Nephron progenitor cell (in vitro differentiated cells): ENCODE results near the gene FHDC1.
A peak's percentile ranks its signal among the peaks of the same experiment; 100 is the strongest.

ENCODE experiments used
- DNase-seq: peaks from one replicate; pipeline ENCODE4 v3.0.0; 2021
- H3K27ac Mint-ChIP-seq: 2 replicates; pipeline ENCODE4 v1.8.0; 2021; ENCODE audit warnings: mild to moderate bottlenecking, moderate library complexity, mixed read lengths
- H3K27me3 Mint-ChIP-seq: 2 replicates; pipeline ENCODE4 v1.8.0; 2021; ENCODE audit warnings: mild to moderate bottlenecking, low read depth, mixed read lengths; ENCODE audit not compliant: poor library complexity
- H3K36me3 Mint-ChIP-seq: 2 replicates; pipeline ENCODE4 v1.8.0; 2021; ENCODE audit warnings: low read depth, mixed read lengths
- H3K4me1 Mint-ChIP-seq: 2 replicates; pipeline ENCODE4 v1.8.0; 2021; ENCODE audit warnings: mixed read lengths
- H3K4me3 Mint-ChIP-seq: 2 replicates; pipeline ENCODE4 v1.8.0; 2021; ENCODE audit warnings: mild to moderate bottlenecking, moderate library complexity, mixed read lengths
- H3K9me3 Mint-ChIP-seq: 2 replicates; pipeline ENCODE4 v1.8.0; 2021; ENCODE audit warnings: mild to moderate bottlenecking, moderate library complexity, mixed read lengths
- TF ChIP-seq, protein P1 (sequence below): fragments of 200-600 bp; sonication (generic); IDR thresholded peaks from 2 replicates; pipeline ENCODE4 v1.5.0; 2021; ENCODE audit warnings: antibody characterized with exemption

FHDC1 gene

DNA sequence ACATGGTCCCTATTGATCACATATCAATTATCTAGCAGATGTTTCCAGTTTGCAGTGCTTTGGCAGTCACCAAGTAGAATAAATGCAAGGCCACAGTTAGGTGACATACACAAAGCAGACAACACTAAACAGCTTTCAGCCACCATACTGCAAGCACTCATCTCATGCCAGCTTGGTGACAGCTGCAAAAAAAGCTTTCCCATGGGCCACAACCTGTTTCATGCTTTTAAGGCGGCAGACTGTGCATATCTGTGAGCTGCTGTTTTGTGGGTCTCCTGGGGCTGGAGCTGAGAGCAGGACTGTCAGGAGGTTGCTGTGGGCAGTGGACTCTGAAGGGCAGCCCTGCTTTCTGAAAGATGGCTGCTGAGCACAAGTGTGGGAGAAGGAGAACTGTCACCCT lies 82.6 kb downstream of the FHDC1 start:
- DNase-seq, result no peak
- peaks cover 11% of the 10 kb centered on the region for H3K27me3 Mint-ChIP-seq
- H3K27ac Mint-ChIP-seq, result no peak overlapping the region
- no peak overlapping the region for H3K4me3 Mint-ChIP-seq
- peaks cover 14% of the 10 kb centered on the region for H3K9me3 Mint-ChIP-seq
- no peaks in the 10 kb centered on the region for H3K36me3 Mint-ChIP-seq
- TF ChIP-seq, protein P1, sequence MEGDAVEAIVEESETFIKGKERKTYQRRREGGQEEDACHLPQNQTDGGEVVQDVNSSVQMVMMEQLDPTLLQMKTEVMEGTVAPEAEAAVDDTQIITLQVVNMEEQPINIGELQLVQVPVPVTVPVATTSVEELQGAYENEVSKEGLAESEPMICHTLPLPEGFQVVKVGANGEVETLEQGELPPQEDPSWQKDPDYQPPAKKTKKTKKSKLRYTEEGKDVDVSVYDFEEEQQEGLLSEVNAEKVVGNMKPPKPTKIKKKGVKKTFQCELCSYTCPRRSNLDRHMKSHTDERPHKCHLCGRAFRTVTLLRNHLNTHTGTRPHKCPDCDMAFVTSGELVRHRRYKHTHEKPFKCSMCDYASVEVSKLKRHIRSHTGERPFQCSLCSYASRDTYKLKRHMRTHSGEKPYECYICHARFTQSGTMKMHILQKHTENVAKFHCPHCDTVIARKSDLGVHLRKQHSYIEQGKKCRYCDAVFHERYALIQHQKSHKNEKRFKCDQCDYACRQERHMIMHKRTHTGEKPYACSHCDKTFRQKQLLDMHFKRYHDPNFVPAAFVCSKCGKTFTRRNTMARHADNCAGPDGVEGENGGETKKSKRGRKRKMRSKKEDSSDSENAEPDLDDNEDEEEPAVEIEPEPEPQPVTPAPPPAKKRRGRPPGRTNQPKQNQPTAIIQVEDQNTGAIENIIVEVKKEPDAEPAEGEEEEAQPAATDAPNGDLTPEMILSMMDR, result no peak
- peaks cover 15% of the 10 kb centered on the region for H3K4me1 Mint-ChIP-seq

DNA sequence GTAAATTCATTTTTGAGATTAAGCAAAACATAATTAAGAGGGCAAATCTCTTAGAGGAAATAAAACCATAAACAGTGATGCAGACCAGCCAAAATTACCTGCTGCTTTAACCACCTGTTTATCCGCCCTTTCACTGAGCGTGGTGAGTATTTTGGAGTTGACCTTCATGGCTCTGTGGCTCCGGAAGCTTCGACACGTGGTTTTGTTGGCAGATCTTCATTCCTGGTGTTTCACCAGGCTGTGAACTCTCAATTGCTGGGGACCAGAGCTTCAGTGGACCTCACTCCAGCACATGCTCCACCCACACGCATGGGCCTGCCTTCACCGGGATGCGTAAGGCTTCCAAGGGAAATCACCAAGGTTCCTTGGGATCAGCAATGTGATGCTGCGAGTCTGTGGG lies 83.8 kb downstream of the FHDC1 start:
- Mint-ChIP-seq H3K27ac (no peak overlapping the region), H3K27me3 (peaks cover 14% of the 10 kb centered on the region), H3K9me3 (peaks cover 14% of the 10 kb centered on the region), H3K4me3 (no peak overlapping the region), H3K36me3 (no peaks in the 10 kb centered on the region), H3K4me1 (peaks cover 27% of the 10 kb centered on the region)
- TF ChIP-seq, protein P1, result no peak
- no peak for DNase-seq

DNA sequence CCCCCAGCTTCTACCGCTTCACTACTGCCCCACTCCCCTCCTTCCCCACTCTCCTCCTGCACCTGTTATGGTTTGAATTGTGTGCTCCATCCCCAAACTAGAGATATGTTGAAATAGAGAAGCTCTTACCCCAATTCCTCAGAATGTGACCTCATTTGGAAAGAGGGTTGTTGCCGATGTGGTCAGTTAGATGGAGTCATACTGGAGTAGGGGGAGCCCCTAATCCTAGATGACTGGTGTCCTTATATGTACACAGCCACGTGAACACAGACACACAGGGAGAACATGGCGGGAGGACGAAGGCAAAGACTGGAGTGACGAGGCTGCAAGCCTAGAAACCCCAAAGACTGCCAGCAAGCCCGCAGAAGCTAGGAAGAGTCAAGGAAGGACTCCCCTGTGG lies 84.3 kb downstream of the FHDC1 start:
- TF ChIP-seq, protein P1, result no peak
- Mint-ChIP-seq H3K4me3 (no peak overlapping the region), H3K9me3 (peaks cover 14% of the 10 kb centered on the region)

DNA sequence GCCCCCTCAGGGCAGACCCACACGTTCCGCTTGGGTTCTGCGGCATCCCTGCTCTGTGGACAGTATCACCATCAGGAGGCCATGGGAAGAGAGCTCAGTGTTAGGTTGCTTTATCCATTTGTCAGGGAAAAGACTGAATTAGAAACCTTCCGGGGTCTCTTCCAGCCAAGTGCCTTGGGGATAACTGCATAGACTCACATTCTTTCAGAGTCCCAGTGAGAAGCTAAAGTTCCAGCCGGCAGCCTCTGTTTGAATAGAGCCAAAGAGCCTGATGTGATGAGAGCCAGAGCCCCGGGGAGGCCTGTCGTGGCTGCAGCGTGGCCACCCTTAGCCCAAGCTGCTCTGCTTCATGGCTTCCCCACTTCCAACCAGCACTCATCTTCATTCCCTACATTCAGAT lies 85.2 kb downstream of the FHDC1 start:
- Mint-ChIP-seq H3K4me3 (no peak overlapping the region), H3K27ac (peak overlapping the region; percentile 73), H3K36me3 (no peaks in the 10 kb centered on the region)

More for the DNA sequence above, 84.3 kb downstream of the FHDC1 start:
- Mint-ChIP-seq H3K27me3 (peaks cover 14% of the 10 kb centered on the region), H3K27ac (no peak overlapping the region), H3K4me1 (peaks cover 27% of the 10 kb centered on the region), H3K36me3 (no peaks in the 10 kb centered on the region)
- no peak for DNase-seq

DNA sequence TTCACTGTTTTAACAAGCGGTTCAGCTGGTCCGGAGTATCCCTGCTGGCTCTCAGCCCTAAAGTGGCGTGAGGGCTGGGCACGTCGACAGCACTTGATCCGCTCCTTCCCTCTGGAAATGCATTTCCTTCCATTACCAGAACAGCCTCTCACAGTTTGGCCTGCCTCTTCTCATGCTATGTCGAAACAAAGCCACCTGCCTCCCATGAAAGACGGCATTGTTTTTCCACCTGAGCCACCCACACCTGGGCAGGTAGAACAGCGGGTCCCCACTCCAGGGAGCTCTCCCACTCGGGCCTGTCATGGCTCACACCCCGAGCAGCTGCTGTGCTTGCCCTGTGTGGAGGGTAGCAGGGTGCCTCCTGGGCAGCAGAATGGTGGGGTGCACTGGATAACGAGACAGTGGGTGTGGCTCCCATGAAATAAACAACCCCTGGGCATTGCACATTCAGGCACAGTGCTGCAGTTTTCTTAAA lies 86.2 kb downstream of the FHDC1 start:
- no peak for DNase-seq
- H3K4me3 Mint-ChIP-seq, result no peak overlapping the region
- H3K27me3 Mint-ChIP-seq, result peaks cover 11% of the 10 kb centered on the region
- peaks cover 11% of the 10 kb centered on the region for H3K9me3 Mint-ChIP-seq
- H3K27ac Mint-ChIP-seq, result no peak overlapping the region
- no peaks in the 10 kb centered on the region for H3K36me3 Mint-ChIP-seq
- TF ChIP-seq, protein P1, result no peak
- peaks cover 27% of the 10 kb centered on the region for H3K4me1 Mint-ChIP-seq

More for the DNA sequence above, 85.2 kb downstream of the FHDC1 start:
- Mint-ChIP-seq H3K4me1 (peaks cover 27% of the 10 kb centered on the region), H3K9me3 (peaks cover 14% of the 10 kb centered on the region), H3K27me3 (peaks cover 14% of the 10 kb centered on the region)
- no peak for DNase-seq
- TF ChIP-seq, protein P1, result no peak

DNA sequence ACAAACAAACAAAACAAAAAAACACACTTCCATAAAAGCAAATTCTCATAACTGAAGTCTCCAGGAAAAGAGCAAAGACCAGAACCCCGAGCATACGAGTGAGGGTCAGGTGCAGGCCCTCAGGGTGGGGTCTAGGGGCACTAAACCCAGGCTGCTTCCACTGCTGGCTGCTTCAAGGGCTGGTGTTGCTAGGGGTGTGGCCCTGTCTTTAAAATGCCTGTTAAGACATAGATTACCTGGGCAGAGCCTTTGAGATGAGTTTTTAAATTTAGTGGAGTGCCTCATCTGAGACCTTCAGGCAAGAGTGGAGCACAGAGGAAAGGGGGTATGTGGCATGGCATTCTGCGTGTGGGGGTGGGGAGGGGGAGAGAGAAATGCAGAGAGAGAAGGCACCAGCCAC lies 87.0 kb downstream of the FHDC1 start:
- peaks cover 9% of the 10 kb centered on the region for H3K27me3 Mint-ChIP-seq
- no peak overlapping the region for H3K4me3 Mint-ChIP-seq
- no peak overlapping the region for H3K27ac Mint-ChIP-seq
- peaks cover 27% of the 10 kb centered on the region for H3K4me1 Mint-ChIP-seq
- no peak for DNase-seq
- TF ChIP-seq, protein P1, result no peak
- no peaks in the 10 kb centered on the region for H3K36me3 Mint-ChIP-seq
- peaks cover 4% of the 10 kb centered on the region for H3K9me3 Mint-ChIP-seq
